Ammon's horn (tissue), 1 donor: ENCODE data around the gene ZNG1A.
A peak's percentile ranks its signal among the peaks of the same experiment; 100 is the strongest.
"Not testable (repeated sequence)": the region's sequence is repeated elsewhere in the genome, so short reads cannot be mapped to it uniquely, and the experiment has no call there.

ENCODE experiments used
- DNase-seq: peaks from one replicate; pipeline ENCODE4 v3.0.0-alpha.2; 2016; ENCODE audit warnings: low spot score

ZNG1A gene

DNA sequence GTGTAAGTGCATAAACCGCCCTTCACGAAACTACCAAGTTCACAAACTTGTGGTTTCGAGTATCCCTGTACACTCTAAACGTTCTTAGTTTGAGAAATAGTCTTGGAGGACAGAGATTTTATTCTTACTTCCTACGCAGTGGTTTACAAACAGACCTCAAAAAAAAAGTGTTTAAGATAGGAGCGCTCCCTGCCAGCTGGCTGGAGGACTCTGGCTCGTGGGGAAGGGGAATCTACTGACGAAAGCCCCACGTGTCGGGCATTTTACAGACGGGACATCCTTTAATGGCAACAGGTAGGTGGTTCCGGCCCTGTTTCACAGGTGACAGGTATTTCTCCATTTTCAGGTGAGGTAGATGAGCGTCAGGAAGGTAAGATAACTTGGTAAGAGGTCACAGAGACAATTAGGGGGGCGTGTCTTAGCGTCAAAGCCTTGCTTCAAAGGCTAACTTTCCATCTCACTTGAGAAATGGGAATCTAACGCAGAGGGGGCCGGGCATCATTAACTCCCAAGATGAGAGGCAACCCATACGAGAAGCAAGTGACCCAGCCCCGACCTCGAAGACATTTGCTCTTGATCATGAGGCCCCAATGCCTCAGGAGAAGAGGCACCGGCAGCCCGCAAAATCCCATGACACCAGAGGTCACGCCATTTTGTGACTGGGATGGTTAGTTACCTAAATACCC, 573 bp downstream of the ZNG1A start:
- peak; percentile 1 for DNase-seq

DNA sequence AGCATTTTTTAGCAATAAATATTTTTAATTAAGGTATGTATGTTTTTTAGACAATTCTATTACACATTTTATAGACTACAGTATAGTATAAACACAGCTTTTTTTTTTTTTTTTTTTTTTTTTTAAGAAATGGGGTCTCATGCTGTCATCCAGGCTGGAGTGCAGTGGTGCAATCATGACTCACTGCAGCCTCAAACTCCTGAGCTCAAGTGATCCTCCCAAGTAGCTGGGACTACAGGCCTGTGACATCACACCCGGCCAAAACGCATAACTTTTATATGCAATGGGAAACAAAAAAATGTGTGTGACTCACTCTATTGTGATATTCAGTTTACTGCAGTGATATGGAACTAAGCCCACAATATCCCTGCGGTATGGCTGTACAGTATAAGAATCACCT, 9.1 kb downstream of the ZNG1A start:
- DNase-seq, result not testable (repeated sequence)

DNA sequence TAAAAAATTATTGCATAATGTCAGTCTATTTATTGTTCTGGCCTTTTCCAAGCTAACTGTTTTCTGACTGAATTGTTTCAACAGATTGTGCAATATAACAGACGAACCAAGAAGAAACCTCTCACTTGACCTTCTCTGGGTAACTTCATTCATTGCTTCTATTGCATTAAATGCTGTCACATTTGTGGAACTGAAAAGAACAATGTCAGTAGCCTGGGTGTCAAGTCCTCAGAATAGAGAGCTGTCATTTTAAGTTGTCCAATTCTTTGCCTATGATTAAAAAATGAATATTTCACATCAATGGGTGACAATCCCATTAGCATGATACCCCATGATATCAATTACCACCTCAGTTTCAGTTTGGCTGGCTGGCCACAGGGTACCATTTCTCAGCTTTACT, 19.0 kb downstream of the ZNG1A start:
- DNase-seq, result not testable (repeated sequence)

DNA sequence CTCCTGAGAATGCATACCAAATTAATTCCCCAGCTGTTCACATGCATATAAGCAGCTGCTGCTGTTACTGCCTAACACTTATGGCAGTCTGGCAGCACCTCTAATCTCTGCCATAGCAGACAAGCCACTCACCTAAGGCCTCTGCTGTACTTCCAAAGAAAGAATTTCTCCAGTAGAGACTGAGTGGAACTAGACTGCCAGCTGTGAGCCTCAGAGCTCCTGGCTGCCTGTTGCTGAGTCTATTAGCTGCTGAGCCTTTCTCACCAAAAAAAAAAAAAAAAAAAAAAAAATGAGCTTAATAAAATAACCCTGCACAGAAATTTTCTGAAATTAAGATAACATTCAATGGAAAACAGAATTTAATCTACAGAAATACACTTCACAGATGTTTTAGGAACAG, 27.7 kb downstream of the ZNG1A start:
- DNase-seq, result not testable (repeated sequence)

GRCh38 chr9:139880-140279, 39.0 kb downstream of the ZNG1A start:
- DNase-seq, result not testable (repeated sequence)

DNA sequence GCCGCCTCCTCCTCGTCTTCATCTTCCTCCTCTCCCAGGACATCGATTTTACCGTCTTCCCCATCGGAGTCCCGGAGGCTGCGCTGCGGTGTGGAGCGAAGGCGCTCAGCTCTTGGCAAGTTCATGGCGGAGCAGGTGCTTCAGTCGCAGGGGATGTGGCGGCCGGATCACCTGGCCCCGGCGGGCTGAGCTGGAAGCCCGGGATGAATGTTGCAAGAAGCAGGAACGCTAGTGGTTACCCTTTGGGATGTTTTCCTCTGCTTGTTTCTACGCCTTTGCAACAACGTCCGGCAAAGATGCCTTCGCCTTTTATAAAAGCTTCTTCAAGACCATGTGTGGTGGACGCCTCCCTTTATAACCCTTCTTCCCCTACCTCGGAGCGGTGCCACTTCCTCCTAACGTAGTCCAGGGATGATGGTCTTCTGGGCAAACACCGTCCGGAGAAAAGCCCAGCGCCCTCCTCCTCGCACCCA, 60.8 kb downstream of the ZNG1A start, which contains the start of gene FOXD4:
FOXD4 (minus strand) TSS at position 423 of the 473 bp plus-strand sequence; CDS start at position 125, 298 bp downstream.
- not testable (repeated sequence) for DNase-seq

GRCh38 chr9:117144-117994, 61.5 kb downstream of the ZNG1A start:
- DNase-seq, result not testable (repeated sequence)

GRCh38 chr9:116239-117077, 62.4 kb downstream of the ZNG1A start:
- DNase-seq, result not testable (repeated sequence)

- DNase-seq, result not testable (repeated sequence)
Measured at GRCh38 chr9:115118-115451, 63.8 kb downstream of the ZNG1A start.

DNA sequence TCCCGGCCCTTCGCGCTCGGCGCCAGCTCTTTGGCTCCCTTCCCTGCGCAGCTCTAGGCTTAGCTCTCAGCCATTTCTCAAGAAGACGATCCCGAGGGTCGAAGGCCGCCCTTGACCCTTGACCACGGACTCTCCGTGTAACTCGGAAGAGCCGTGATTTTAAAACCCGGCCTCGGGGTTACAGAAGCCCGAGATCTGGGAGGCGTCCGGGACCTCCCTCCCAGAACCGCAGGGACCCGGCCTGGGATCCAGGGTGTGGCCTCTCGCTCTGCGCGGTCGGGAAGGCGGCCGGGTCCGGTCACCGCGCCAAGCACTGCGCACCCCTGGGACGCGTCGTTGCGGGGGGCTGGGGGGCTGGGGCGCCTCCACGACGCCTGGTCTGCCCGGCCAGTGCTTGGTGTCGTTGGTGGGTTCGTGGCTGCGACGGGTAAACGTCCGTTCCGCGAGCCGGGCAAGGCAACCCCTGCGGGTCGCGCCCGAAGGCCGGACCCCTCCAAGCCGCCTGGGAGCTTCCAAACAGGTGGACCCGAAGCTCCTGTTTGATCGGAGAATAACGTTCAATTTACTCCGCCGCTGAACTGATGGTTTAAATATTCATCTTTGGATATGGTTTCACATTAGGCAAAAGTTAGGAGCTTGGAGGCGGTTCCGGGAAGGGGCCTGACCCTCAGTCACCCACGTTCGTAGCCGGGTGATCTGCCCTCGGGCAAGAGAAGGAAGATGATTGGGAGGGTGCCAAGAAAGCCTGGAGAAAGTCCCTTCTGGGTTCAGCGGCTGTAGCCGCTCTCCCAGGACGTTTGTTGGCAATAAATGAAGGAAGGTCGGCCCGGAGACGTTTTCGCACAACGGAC, 64.4 kb downstream of the ZNG1A start:
- not testable (repeated sequence) for DNase-seq

DNA sequence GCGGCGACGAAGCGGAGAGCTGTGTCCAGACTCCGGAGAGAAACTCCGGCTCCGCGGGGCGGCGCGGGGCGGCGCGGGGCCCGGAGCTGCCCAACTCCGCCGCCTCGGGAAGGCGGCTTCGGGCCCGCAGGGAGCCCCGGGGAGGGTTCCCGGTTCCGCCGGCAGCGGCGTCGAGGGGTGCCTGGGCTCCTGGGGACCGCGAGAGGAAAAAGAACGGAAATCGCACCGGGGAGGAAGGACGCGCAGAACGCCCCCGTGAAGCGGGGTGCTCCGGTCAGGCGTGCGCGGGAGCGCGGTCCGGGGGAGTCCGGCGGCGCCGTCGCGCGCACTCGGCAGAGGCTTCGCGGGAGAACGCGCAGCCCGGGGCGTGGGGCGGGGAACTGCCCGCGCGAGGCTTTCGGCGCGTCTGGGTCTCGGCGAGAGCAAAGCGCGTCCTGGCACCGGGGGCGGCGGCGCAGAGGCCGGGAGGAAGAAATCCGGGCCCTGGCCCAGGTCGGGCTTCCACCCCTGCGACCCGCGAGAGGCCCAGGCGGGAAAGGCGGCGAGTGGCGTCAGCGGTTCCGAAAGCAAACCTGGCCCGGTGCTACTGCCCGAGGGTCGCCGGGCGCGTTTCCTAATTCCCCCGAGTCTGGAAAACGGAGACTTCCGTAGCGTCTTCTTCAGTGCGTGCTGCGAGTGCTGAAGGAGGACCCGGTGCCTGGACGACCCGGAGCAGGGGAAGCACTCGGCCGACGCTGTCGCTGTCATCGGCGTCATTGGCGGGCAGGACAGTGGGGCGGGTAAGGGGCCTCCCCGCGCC, 65.2 kb downstream of the ZNG1A start:
- DNase-seq, result not testable (repeated sequence)

DNA sequence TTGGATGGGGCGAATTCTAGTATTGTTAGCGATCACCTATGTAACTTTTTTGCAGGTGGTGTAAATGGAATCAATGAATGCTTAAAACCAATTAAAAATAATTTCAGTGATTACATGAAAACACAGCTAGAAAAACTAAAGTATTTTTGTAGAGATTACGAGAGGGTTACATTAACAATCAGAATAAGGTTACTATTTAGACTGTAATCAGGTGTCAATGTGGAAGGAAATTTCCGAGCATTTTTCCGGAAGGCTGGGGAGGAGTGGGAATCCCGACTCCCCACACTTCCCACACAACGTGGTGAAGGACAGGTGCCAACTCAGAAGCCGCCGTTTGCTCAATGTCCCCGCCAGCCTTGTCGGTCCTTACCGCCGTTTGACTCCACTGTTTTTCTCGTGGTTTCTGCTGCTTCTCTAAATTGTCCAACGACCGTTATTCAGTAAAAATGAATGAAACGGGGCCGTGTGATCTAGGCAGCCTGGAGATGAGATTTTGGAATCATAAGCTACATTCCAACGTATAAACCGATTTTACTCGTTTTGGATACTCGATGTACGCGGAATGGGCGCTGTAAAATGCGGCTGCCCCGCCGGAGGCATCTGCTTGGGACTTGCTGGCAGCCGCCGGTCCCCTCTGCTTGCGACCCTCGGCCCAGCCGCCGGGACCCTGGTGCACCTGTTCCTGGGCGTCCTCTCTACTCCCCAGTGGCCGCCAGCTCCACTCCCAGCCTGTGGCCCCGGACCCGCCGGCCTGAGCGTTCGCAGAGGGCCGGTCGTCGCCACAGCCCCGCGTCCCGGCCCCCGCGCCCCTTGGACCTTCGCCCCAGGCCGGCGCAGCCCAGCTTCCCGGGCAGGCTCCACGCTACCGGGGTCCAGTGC, 66.0 kb downstream of the ZNG1A start:
- DNase-seq, result not testable (repeated sequence)

DNA sequence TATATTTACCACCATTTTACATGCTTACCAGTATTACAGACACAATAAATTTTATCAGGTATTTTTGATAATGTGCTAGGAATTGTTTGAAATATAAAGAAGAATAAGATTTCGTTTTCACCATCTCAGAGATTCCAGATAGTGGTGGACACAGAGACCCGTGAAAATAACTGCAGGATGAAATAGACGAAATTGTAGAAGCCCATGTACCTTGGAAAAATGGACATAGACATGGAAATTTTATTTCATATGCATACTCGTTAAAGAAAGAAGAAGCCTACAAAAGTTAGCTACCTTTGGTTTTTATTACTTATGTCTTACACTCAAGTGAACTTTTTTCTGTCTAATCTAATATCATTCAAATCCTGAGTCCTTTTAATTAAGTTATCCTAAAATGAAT, 68.2 kb downstream of the ZNG1A start:
- not testable (repeated sequence) for DNase-seq

DNA sequence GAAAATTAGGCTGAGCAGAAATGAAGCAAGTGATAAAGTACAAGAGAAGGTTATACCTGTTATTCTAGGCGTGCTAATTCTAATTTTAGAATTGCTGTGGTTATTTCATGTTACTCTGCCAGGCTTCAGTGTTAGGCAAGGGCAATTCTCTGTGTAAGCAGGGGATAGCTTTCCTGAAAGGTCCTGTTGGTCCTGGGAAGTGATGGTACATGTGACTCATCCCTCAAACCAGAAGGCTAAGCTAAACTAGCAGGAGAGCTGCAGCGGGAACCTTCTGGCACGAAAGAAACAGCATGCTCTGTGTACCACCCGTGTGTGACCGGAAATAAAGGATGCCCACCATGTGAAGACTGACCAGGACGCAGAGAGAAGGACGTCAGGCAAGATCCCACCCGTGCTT, 69.3 kb downstream of the ZNG1A start:
- DNase-seq, result not testable (repeated sequence)

GRCh38 chr9:108742-109495, 69.9 kb downstream of the ZNG1A start:
- DNase-seq, result not testable (repeated sequence)

GRCh38 chr9:105991-106390, 72.9 kb downstream of the ZNG1A start:
- DNase-seq, result not testable (repeated sequence)

GRCh38 chr9:100430-100829, 78.4 kb downstream of the ZNG1A start:
- DNase-seq, result not testable (repeated sequence)

- DNase-seq, result not testable (repeated sequence)
Measured at GRCh38 chr9:99867-100266, 79.0 kb downstream of the ZNG1A start.
